LNCAP (cell line): Measurements from ENCODE around the gene RBM7.

Experiments
- TF ChIP-seq, protein P1 (sequence below): fragments of 450-650 bp; IDR thresholded peaks from 2 replicates; pipeline ENCODE4 v1.5.1; 2017; ENCODE audit warnings: mild to moderate bottlenecking

The RBM7 gene

GRCh38 chr11:114416441-114416961 is 16.0 kb downstream of the RBM7 start:
- TF ChIP-seq, protein P1, sequence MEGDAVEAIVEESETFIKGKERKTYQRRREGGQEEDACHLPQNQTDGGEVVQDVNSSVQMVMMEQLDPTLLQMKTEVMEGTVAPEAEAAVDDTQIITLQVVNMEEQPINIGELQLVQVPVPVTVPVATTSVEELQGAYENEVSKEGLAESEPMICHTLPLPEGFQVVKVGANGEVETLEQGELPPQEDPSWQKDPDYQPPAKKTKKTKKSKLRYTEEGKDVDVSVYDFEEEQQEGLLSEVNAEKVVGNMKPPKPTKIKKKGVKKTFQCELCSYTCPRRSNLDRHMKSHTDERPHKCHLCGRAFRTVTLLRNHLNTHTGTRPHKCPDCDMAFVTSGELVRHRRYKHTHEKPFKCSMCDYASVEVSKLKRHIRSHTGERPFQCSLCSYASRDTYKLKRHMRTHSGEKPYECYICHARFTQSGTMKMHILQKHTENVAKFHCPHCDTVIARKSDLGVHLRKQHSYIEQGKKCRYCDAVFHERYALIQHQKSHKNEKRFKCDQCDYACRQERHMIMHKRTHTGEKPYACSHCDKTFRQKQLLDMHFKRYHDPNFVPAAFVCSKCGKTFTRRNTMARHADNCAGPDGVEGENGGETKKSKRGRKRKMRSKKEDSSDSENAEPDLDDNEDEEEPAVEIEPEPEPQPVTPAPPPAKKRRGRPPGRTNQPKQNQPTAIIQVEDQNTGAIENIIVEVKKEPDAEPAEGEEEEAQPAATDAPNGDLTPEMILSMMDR: no peak

DNA sequence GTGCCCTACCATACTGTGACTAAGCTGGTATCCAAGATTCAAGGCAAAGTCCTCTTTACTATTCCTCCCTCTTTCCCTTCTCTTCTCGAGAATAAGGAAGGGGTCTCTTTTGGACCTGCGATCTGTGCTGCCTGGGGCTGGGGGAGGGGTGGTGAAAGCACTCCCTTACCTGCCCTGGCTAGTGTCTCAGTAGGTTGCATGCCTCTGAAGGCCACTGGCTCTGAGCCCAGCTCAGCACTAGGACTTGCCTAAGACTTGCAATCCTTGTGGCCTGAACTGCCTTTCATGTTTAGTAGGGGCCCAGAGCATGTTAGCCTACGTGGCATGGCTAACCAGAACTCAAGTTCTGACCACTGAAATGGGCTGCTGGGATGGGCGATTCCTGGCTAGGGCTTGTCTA is 25.8 kb downstream of the RBM7 start:
- TF ChIP-seq, protein P1: no peak

DNA sequence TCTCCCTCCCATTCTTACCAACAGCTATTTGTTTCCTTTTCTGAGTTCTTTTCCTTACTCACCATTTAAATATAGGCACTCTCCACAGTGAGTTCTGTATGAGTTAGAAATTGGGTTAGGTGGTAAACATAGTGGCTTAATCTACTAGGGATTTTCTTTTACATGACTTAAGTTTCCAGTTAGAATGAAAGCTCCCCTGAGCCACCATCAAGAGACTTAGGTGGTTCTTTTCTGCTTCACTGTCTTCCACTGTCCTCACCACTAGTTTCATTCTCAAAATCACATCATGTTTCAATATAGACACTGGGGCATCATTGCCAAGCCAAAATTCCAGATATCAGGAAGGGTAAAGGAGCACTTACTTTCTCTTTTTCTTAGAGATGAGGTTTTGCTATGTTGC is 29.8 kb downstream of the RBM7 start:
- TF ChIP-seq, protein P1: no peak

DNA sequence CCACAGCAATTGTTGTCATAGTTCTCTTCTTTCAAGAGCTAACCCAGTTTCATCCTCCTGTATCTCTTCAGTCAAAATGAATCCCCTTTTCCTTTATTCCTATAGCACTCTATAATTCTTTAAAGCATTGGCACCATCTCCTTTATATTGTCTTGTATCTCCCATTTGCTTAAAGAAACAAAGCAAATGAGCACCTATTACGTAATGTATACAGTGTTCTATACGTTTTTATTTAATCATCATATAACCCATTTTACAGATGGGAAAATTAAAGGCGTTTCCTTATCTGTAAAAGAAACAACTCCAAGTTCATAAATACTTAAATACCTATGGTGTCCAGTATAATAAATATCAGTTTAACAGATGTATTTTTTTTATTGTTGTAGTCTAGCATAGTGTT is 32.4 kb downstream of the RBM7 start:
- TF ChIP-seq, protein P1: no peak

GRCh38 chr11:114433376-114433775 is 32.9 kb downstream of the RBM7 start:
- TF ChIP-seq, protein P1: no peak

DNA sequence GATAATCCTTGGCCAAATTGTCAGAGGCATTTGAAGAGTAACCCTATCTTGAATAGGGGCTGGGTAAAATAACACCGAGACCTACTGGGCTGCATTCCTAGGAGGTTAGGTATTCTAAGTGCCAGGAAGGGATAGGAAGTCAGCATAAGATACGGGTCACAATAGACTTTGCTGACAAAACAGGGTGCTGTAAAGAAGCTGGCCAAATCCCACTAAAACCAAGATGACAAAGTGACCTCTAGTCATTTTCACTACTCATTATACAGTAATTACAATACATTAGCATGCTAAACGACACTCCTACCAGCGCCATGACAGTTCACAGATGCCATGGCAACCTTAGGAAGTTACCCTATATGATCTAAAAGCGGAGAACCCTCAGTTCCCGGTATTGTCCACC is 37.8 kb downstream of the RBM7 start:
- TF ChIP-seq, protein P1: no peak

- TF ChIP-seq, protein P1: no peak
Measured at GRCh38 chr11:114439229-114440120, 39.0 kb downstream of the RBM7 start, which contains the start of gene REXO2. Gene REXO2 (plus strand): TSS chr11:114439467. CDS start chr11:114439529, 62 bp downstream.
